Measurements from ENCODE around the gene PTH2. TPM values are rescaled to one million over a fixed set of nuclear protein-coding genes. Genes with fewer than 3 reads are reported as not detected.
"Not testable (repeated sequence)": the region's sequence is repeated elsewhere in the genome, so short reads cannot be mapped to it uniquely, and the experiment has no call there.

PTH2 gene
- total RNA-seq, 2 donors from 2014 or later = not detected

DNA sequence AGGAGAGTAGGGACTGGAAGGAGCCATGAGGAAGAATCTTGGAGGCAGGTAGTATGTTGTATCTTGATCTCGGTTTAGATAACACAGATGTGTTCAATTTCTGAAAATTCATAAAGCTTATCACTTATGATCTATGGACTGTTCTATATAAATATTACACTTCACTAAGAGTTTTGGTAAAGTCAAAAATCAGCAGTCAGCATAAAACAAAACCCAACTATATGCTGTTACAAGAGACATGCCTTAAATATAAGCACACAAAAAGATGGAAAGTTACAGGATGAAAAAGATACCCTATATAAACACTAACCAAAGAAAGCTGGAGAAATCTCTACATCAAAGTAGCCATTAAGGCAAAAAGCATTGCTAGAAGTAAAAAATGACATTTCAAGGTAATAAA is 39.6 kb downstream of the PTH2 start:
- DNase-seq (ENCODE audit: low spot score) = no peak
- Mint-ChIP-seq H3K4me1 (ENCODE audit: low read depth in 2 of 2) (peaks cover 8 to 15% of the 10 kb centered on the region in 2 donors), H3K4me3 (no peak overlapping the region), H3K27me3 (peaks cover 5 to 6% of the 10 kb centered on the region in 2 donors), H3K36me3 (peaks cover 6% of the 10 kb centered on the region), H3K27ac (no peak overlapping the region), H3K9me3 (peaks cover 2% of the 10 kb centered on the region)
- ATAC-seq = no peak

DNA sequence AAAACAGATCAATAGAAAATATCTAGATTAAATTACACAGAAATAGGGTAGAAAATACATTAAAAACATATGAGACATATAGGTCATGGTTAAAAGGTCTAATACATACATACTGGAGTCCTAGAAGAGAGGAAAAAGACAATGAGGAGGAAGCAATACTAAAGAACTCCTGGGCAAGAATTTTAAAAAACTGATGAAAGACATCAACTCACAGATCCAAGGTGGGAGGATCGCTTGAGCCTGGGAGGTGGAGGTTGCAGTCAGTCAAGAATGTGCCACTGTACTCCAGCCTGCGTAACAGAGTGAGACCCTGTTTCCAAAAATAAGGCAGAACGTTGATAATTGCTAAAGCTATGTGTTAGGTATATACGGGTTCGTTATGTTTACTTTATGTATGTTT is 40.6 kb downstream of the PTH2 start:
- Mint-ChIP-seq H3K36me3 (peaks cover 6% of the 10 kb centered on the region), H3K4me3 (no peak overlapping the region), H3K27ac (no peak overlapping the region), H3K4me1 (ENCODE audit: low read depth in 2 of 2) (peaks cover 3 to 6% of the 10 kb centered on the region in 2 donors), H3K27me3 (peaks cover 5 to 6% of the 10 kb centered on the region in 2 donors), H3K9me3 (peaks cover 2% of the 10 kb centered on the region)
- no peak for DNase-seq (ENCODE audit: low spot score)
- ATAC-seq = no peak

DNA sequence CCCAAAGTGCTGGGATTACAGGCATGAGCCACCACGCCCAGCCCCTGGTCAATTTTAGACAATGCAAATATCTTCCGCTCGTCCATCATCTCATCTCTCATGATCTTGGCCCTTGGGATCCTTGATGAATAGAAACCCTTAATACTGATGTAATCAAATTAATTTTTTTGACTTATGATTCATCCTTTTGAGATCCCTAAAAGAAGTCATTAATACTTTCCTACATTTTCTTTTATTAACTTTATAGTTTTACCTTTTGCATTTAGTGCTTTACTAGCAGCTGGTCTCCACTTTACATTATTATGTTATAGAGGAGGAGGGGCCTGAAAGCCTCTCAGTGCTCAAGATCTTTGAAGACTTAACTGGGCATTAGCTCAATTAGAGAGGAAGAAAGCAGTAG is 42.9 kb downstream of the PTH2 start:
- Mint-ChIP-seq H3K4me1 (ENCODE audit: low read depth in 2 of 2) (no peaks in the 10 kb centered on the region), H3K27ac (no peak overlapping the region), H3K9me3 (peaks cover 2% of the 10 kb centered on the region), H3K27me3 (peaks cover 11 to 13% of the 10 kb centered on the region in 2 donors), H3K4me3 (no peak overlapping the region), H3K36me3 (peaks cover 6% of the 10 kb centered on the region)
- no peak for DNase-seq (ENCODE audit: low spot score)
- no peak for ATAC-seq

DNA sequence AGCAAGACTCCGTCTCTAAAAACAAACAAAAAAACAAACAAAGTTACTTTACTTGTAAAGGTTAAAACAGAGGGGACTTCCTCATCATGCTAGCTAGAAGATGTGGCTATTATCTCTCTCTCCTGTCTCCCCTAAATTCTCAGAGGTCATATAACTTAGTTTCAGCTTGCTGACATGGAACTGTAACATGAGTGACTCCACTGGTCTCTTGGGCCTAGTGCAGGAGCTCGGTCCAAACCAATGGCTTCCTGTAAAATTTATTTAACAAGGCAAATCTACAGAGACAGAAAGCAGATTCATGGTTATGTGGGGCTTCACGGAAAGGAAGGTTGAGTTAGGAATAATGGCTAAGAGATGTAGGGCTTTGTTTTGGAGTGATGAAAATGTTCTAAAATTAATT is 44.7 kb downstream of the PTH2 start:
- Mint-ChIP-seq H3K27me3 (peaks cover 11 to 13% of the 10 kb centered on the region in 2 donors), H3K27ac (no peak overlapping the region), H3K9me3 (peaks cover 2% of the 10 kb centered on the region), H3K36me3 (peaks cover 6% of the 10 kb centered on the region), H3K4me3 (no peak overlapping the region), H3K4me1 (ENCODE audit: low read depth in 2 of 2) (no peaks in the 10 kb centered on the region)
- ATAC-seq (no peak), DNase-seq (ENCODE audit: low spot score) (no peak)

DNA sequence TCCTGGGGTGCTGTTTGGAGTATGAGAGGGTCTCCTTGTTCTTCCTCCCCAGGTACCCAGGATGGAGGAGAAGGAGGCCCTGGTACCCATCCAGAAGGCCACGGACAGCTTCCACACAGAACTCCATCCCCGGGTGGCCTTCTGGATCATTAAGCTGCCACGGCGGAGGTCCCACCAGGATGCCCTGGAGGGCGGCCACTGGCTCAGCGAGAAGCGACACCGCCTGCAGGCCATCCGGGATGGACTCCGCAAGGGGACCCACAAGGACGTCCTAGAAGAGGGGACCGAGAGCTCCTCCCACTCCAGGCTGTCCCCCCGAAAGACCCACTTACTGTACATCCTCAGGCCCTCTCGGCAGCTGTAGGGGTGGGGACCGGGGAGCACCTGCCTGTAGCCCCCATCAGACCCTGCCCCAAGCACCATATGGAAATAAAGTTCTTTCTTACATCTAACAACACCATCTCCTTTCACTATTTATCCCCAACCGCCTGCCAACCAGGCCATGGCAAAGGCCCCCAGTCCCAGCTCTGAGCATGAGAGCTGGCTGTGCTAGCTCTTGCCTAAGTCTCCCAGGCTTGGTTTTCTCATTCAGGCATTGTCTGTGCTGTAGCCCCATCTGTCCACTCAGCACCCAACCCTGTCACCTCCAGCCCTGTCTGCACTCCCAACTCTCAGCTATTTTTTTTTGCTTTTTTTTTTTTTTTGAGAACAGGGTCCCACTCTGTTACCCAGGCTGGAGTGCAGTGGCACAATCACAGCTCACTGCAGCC is 48.4 kb downstream of the PTH2 start:
- Mint-ChIP-seq H3K27ac (peak overlapping the region in 1 of 2 donors; percentile 59), H3K27me3 (peaks cover 5 to 8% of the 10 kb centered on the region in 2 donors), H3K4me1 (ENCODE audit: low read depth in 2 of 2) (no peaks in the 10 kb centered on the region), H3K9me3 (no peaks in the 10 kb centered on the region), H3K4me3 (no peak overlapping the region), H3K36me3 (no peaks in the 10 kb centered on the region)
- DNase-seq (ENCODE audit: low spot score) (no peak), ATAC-seq (no peak)

DNA sequence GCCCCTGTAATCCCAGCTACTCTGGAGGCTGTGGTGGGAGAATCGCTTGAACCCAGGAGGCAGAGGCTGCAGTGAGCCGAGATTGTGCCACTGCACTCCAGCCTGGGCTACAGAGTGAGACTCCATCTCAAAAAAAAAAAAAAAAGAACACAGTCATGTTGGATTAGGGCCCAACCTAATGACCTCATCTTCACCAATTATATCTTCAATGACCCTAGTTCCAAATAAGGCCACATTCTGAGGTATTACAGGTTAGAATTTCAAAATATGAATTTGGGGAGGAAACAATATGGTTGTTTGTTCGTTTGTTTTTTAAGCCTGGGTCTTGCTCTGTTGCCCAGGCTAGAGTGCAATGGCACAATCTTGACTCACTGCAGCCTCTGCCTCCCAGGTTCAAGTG is 50.1 kb downstream of the PTH2 start:
- not testable (repeated sequence) for H3K27me3 Mint-ChIP-seq; H3K27ac Mint-ChIP-seq; H3K4me1 Mint-ChIP-seq (ENCODE audit: low read depth in 2 of 2); H3K9me3 Mint-ChIP-seq; H3K4me3 Mint-ChIP-seq; ATAC-seq; DNase-seq (ENCODE audit: low spot score); H3K36me3 Mint-ChIP-seq

Other genes starting within 250 kb of the PTH2 start
- 1 to 10 TPM; 4.2 to 5.3 TPM for gene SLC6A16, start 98.2 kb downstream of the PTH2 start, total RNA-seq
- 100 to 1,000 TPM; 102 to 122 TPM for gene CD37, start 88.0 kb downstream of the PTH2 start, total RNA-seq
- not detected for gene TEAD2, start 61.0 kb downstream of the PTH2 start, total RNA-seq
- not detected for gene DKKL1, start 59.6 kb downstream of the PTH2 start, total RNA-seq
- gene KASH5, start 35.2 kb downstream of the PTH2 start, total RNA-seq = under 1 TPM in 1 of 2 donors, not detected in 1; 0.56 TPM
- not detected for gene GFY, start 1.9 kb upstream of the PTH2 start, total RNA-seq
- not detected for gene SLC17A7, start 18.1 kb upstream of the PTH2 start, total RNA-seq
- 100 to 1,000 TPM; 110 to 170 TPM for gene PIH1D1, start 28.4 kb upstream of the PTH2 start, total RNA-seq
- 10 to 100 TPM; 29.0 to 65.2 TPM for gene ALDH16A1, start 29.8 kb upstream of the PTH2 start, total RNA-seq
- 10 to 100 TPM; 33.5 to 80.4 TPM for gene FLT3LG, start 50.8 kb upstream of the PTH2 start, total RNA-seq
- 1,000 to 10,000 TPM; 1,861 to 2,042 TPM for gene RPL13A, start 64.2 kb upstream of the PTH2 start, total RNA-seq
- 1,000 to 10,000 TPM; 1,165 to 1,334 TPM for gene RPS11, start 73.0 kb upstream of the PTH2 start, total RNA-seq
- gene FCGRT, start 89.2 kb upstream of the PTH2 start, total RNA-seq = 1 to 10 TPM; 1.6 to 3.0 TPM
- 1 to 10 TPM; 1.6 to 2.0 TPM for gene RCN3, start 104.6 kb upstream of the PTH2 start, total RNA-seq
- 10 to 100 TPM; 70.6 to 75.2 TPM for gene NOSIP, start 157.1 kb upstream of the PTH2 start, total RNA-seq
- gene PRRG2, start 157.9 kb upstream of the PTH2 start, total RNA-seq = 1 to 10 TPM in 1 of 2 donors, under 1 TPM in 1; 0.81 to 1.5 TPM
- 10 to 100 TPM; 29.7 to 45.7 TPM for gene PRR12, start 167.7 kb upstream of the PTH2 start, total RNA-seq
- gene RRAS, start 216.7 kb upstream of the PTH2 start, total RNA-seq = 10 to 100 TPM in 1 of 2 donors, 1 to 10 TPM in 1; 4.1 to 10.4 TPM
- gene SCAF1, start 218.8 kb upstream of the PTH2 start, total RNA-seq = 100 to 1,000 TPM in 1 of 2 donors, 10 to 100 TPM in 1; 75.8 to 106 TPM
- 100 to 1,000 TPM; 167 to 185 TPM for gene IRF3, start 242.4 kb upstream of the PTH2 start, total RNA-seq
- 10 to 100 TPM; 45.9 to 98.0 TPM for gene BCL2L12, start 242.5 kb upstream of the PTH2 start, total RNA-seq